ENCODE measurements around the gene MAP4K5.

GRCh38 chr14:50544911-50545310 is 12.5 kb upstream of the MAP4K5 start:
- TF ChIP-seq CTCF (IDR thresholded peaks at IDR 0.05) (no peak), POLR2A (IDR thresholded peaks at IDR 0.05) (no peak)
